H9 (cell line): ENCODE measurements around the gene DPP6. TPM values are rescaled to one million over a fixed set of nuclear protein-coding genes. Genes with fewer than 3 reads are reported as not detected.

Source experiments
- DNase-seq: peaks from one replicate; pipeline ENCODE4 v3.0.0-alpha.2; 2017
- H2AFZ ChIP-seq: one replicate; pipeline ENCODE4 v1.6.1; 2013; ENCODE audit warnings: mild to moderate bottlenecking, low read length, control low read depth, moderate library complexity
- H2AK5ac ChIP-seq: 2 replicates; pipeline ENCODE4 v1.6.1; 2013; ENCODE audit warnings: low read length, control low read depth, mixed read lengths; ENCODE audit not compliant: insufficient read length
- H2BK120ac ChIP-seq: one replicate; pipeline ENCODE4 v1.6.1; 2013; ENCODE audit warnings: low read depth, mild to moderate bottlenecking, low read length, control low read depth, inconsistent platforms; ENCODE audit not compliant: poor library complexity, severe bottlenecking
- H2BK12ac ChIP-seq: 2 replicates; pipeline ENCODE4 v1.6.1; 2013; ENCODE audit warnings: low read length, control low read depth, mixed read lengths, low read depth; ENCODE audit not compliant: insufficient read length
- H2BK15ac ChIP-seq: 2 replicates; pipeline ENCODE4 v1.6.1; 2013; ENCODE audit warnings: low read depth, low read length, control low read depth
- H2BK20ac ChIP-seq: one replicate; pipeline ENCODE4 v1.6.1; 2013; ENCODE audit warnings: low read depth, mild to moderate bottlenecking, low read length, control low read depth, inconsistent platforms; ENCODE audit not compliant: poor library complexity, severe bottlenecking
- H2BK5ac ChIP-seq: 2 replicates; pipeline ENCODE4 v1.6.1; 2013; ENCODE audit warnings: low read length, control low read depth, mixed read lengths; ENCODE audit not compliant: insufficient read length
- H3K14ac ChIP-seq: 2 replicates; pipeline ENCODE4 v1.6.1; 2013; ENCODE audit warnings: low read length, control low read depth; ENCODE audit not compliant: insufficient read depth
- H3K18ac ChIP-seq: 2 replicates; pipeline ENCODE4 v1.6.1; 2013; ENCODE audit warnings: low read depth, mild to moderate bottlenecking, mixed read lengths, low read length, control low read depth; ENCODE audit not compliant: insufficient read length
- H3K23ac ChIP-seq: 2 replicates; pipeline ENCODE4 v1.6.1; 2013; ENCODE audit warnings: low read length, control low read depth, mixed read lengths, low read depth; ENCODE audit not compliant: insufficient read length
- H3K23me2 ChIP-seq: 2 replicates; pipeline ENCODE4 v1.6.1; 2013; ENCODE audit warnings: low read depth, mild to moderate bottlenecking, mixed read lengths, low read length, control low read depth; ENCODE audit not compliant: insufficient read length, poor library complexity, severe bottlenecking
- H3K27ac ChIP-seq: 2 replicates; pipeline ENCODE4 v1.5.1; 2013; ENCODE audit warnings: low read length, control low read depth, mixed read lengths, low read depth; ENCODE audit not compliant: insufficient read length
- H3K27me3 ChIP-seq: 2 replicates; pipeline ENCODE4 v1.6.1; 2013; ENCODE audit warnings: low read length, control low read depth, inconsistent platforms; ENCODE audit not compliant: insufficient read depth
- H3K4ac ChIP-seq: 2 replicates; pipeline ENCODE4 v1.6.1; 2013; ENCODE audit warnings: low read depth, mild to moderate bottlenecking, control low read depth, inconsistent platforms, low read length, moderate library complexity
- H3K4me1 ChIP-seq: 2 replicates; pipeline ENCODE4 v1.6.1; 2013; ENCODE audit warnings: low read length, control low read depth, inconsistent platforms; ENCODE audit not compliant: insufficient read depth
- H3K4me2 ChIP-seq: 2 replicates; pipeline ENCODE4 v1.6.1; 2013; ENCODE audit warnings: low read length, control low read depth, mixed read lengths; ENCODE audit not compliant: insufficient read length, insufficient read depth
- H3K56ac ChIP-seq: 2 replicates; pipeline ENCODE4 v1.6.1; 2013; ENCODE audit warnings: low read depth, mild to moderate bottlenecking, mixed read lengths, low read length, control low read depth; ENCODE audit not compliant: insufficient read length
- H3K79me1 ChIP-seq: 2 replicates; pipeline ENCODE4 v1.6.1; 2013; ENCODE audit warnings: low read depth, mild to moderate bottlenecking, moderate library complexity, low read length, control low read depth, inconsistent platforms; ENCODE audit not compliant: insufficient read depth, poor library complexity, severe bottlenecking
- H3K79me2 ChIP-seq: 2 replicates; pipeline ENCODE4 v1.6.1; 2013; ENCODE audit warnings: low read length, control low read depth, inconsistent platforms; ENCODE audit not compliant: insufficient read depth
- H3K9ac ChIP-seq: 2 replicates; pipeline ENCODE4 v1.6.1; 2013; ENCODE audit warnings: low read length, control low read depth, mixed read lengths; ENCODE audit not compliant: insufficient read length; ENCODE audit errors: extremely low read depth
- H3K9me3 ChIP-seq: one replicate; pipeline ENCODE4 v1.6.1; 2013; ENCODE audit warnings: low read depth, low read length, inconsistent platforms; ENCODE audit not compliant: control insufficient read depth
- H3T11ph ChIP-seq: one replicate; pipeline ENCODE4 v1.6.1; 2013; ENCODE audit warnings: mild to moderate bottlenecking, low read length, control low read depth, inconsistent platforms
- H4K20me1 ChIP-seq: one replicate; pipeline ENCODE4 v1.6.1; 2013; ENCODE audit not compliant: control insufficient read depth, insufficient read length, insufficient read depth
- H4K5ac ChIP-seq: 2 replicates; pipeline ENCODE4 v1.6.1; 2013; ENCODE audit warnings: low read depth, mild to moderate bottlenecking, mixed read lengths, low read length, control low read depth; ENCODE audit not compliant: insufficient read length
- H4K8ac ChIP-seq: replicated peaks from 2 replicates; pipeline ENCODE4 v1.6.1; 2013; ENCODE audit warnings: low read length, control low read depth, mixed read lengths, low read depth; ENCODE audit not compliant: insufficient read length
- H4K91ac ChIP-seq: 2 replicates; pipeline ENCODE4 v1.6.1; 2013; ENCODE audit warnings: low read depth, mild to moderate bottlenecking, moderate library complexity, mixed read lengths, low read length, control low read depth; ENCODE audit not compliant: insufficient read length
- H3K27ac Mint-ChIP-seq, 3 experiments: 2 replicates in 2 of 3; 3 replicates in 1 of 3; pipeline ENCODE4 v1.8.0; 2020 to 2021; ENCODE audit warnings: mixed read lengths in 3 of 3, mild to moderate bottlenecking in 1 of 3, moderate library complexity in 1 of 3
- H3K27me3 Mint-ChIP-seq: 2 replicates; pipeline ENCODE4 v1.8.0; 2021; ENCODE audit warnings: low read depth, mild to moderate bottlenecking, moderate library complexity, mixed read lengths
- H3K36me3 Mint-ChIP-seq, 3 experiments: 2 replicates in 2 of 3; 3 replicates in 1 of 3; pipeline ENCODE4 v1.8.0; 2020 to 2021; ENCODE audit warnings: low read depth in 3 of 3, mixed read lengths in 3 of 3; ENCODE audit not compliant: insufficient read depth in 1 of 3
- H3K4me1 Mint-ChIP-seq, 2 experiments: 2 replicates each; pipeline ENCODE4 v1.8.0; 2020; ENCODE audit warnings: mixed read lengths in 2 of 2
- H3K4me3 Mint-ChIP-seq, 2 experiments: 2 replicates in 1 of 2; 3 replicates in 1 of 2; pipeline ENCODE4 v1.8.0; 2020 to 2021; ENCODE audit warnings: mild to moderate bottlenecking in 2 of 2, mixed read lengths in 2 of 2, moderate library complexity in 1 of 2
- H3K9me3 Mint-ChIP-seq, 2 experiments: 2 replicates in 1 of 2; 3 replicates in 1 of 2; pipeline ENCODE4 v1.8.0; 2020; ENCODE audit warnings: mild to moderate bottlenecking in 2 of 2, mixed read lengths in 2 of 2, moderate library complexity in 1 of 2
- CTCF ChIP-seq: fragments of 200-600 bp; sonication (generic); conservative IDR thresholded peaks from 3 replicates; pipeline ENCODE4 v1.8.0; 2021; ENCODE audit warnings: antibody characterized with exemption, mild to moderate bottlenecking
- WGBS: extraction: QIAGEN DNeasy Blood & Tissue Kit; methylation state at CpG from one replicate; pipeline ENCODE4 v1.1.7; 2013; ENCODE audit warnings: missing lambda C conversion rate, low lambda C conversion rate, mixed read lengths; ENCODE audit not compliant: insufficient read length; ENCODE audit errors: extremely low coverage; 5-methylcytosine and 5-hydroxymethylcytosine counted together
- total RNA-seq: library from RNA; stranded (reverse); gene quantifications from 2 replicates; pipeline ENCODE4 v1.2.1, GENCODE V29; 2021

The DPP6 gene
- total RNA-seq, 1 experiment from 2014 or later, result 4.5 TPM

- Histone ChIP-seq H2BK120ac (no peak overlapping the region), H2AK5ac (no peak overlapping the region), H3K4me2 (no peak overlapping the region), H2BK5ac (no peak overlapping the region), H2BK15ac (no peak overlapping the region), H4K5ac (no peak overlapping the region), H3K4ac (no peak overlapping the region), H3K79me2 (no peaks in the 10 kb centered on the region), H2AFZ (no peak overlapping the region), H3K56ac (no peak overlapping the region), H3K79me1 (no peaks in the 10 kb centered on the region), H3K9me3 (peaks cover 10% of the 10 kb centered on the region), H3K9ac (no peak overlapping the region), H2BK20ac (no peak overlapping the region), H3K14ac (no peak overlapping the region), H3K23me2 (no peaks in the 10 kb centered on the region), H3K27ac (no peak overlapping the region), H3K27me3 (no peaks in the 10 kb centered on the region), H4K91ac (no peak overlapping the region), H3K4me1 (no peaks in the 10 kb centered on the region), H4K20me1 (no peaks in the 10 kb centered on the region), H3T11ph (no peak overlapping the region), H2BK12ac (no peak overlapping the region), H3K23ac (no peak overlapping the region), H3K18ac (no peak overlapping the region), H4K8ac (no peak overlapping the region)
- Mint-ChIP-seq H3K4me3 (no peak overlapping the region), H3K27ac (peak overlapping the region in 1 of 3 experiments; percentile 13; a peak in 2 of 7 replicates), H3K36me3 (no peaks in the 10 kb centered on the region; a peak in 1 of 7 replicates), H3K27me3 (no peaks in the 10 kb centered on the region), H3K4me1 (peaks cover 7 to 8% of the 10 kb centered on the region in 2 experiments; a peak in 3 of 4 replicates), H3K9me3 (no peaks in the 10 kb centered on the region; a peak in 1 of 5 replicates)
- TF ChIP-seq CTCF, result no peak
- DNase-seq, result no peak
- no CpG with 5 or more reads among the region's 9 CpGs for WGBS
Observed at GRCh38 chr7:154881026-154881425, 828.8 kb downstream of the DPP6 start.
